Thyroid gland (tissue), 4 donors: ENCODE data around the gene MAB21L1.

Experiments
- POLR2A ChIP-seq, 2 donors: fragments of 450-650 bp; IDR thresholded peaks; one replicate each; pipeline ENCODE4 v1.6.1; 2017; ENCODE audit warnings: antibody characterized with exemption in 2 of 2, mild to moderate bottlenecking in 2 of 2, moderate library complexity in 1 of 2
- TF ChIP-seq, protein P1 (sequence below), 6 experiments: fragments of 200-600 bp in 3 of 6; fragments of 450-650 bp in 3 of 6; sonication (generic) in 3 of 6; IDR thresholded peaks; one replicate each; pipeline ENCODE4 v1.5.1; 2016 to 2019; ENCODE audit warnings: antibody characterized with exemption in 6 of 6, mild to moderate bottlenecking in 2 of 6, inconsistent platforms in 1 of 6, moderate library complexity in 1 of 6

GRCh38 chr13:35501661-35502235 is 25.3 kb upstream of the MAB21L1 start:
- TF ChIP-seq, protein P1, sequence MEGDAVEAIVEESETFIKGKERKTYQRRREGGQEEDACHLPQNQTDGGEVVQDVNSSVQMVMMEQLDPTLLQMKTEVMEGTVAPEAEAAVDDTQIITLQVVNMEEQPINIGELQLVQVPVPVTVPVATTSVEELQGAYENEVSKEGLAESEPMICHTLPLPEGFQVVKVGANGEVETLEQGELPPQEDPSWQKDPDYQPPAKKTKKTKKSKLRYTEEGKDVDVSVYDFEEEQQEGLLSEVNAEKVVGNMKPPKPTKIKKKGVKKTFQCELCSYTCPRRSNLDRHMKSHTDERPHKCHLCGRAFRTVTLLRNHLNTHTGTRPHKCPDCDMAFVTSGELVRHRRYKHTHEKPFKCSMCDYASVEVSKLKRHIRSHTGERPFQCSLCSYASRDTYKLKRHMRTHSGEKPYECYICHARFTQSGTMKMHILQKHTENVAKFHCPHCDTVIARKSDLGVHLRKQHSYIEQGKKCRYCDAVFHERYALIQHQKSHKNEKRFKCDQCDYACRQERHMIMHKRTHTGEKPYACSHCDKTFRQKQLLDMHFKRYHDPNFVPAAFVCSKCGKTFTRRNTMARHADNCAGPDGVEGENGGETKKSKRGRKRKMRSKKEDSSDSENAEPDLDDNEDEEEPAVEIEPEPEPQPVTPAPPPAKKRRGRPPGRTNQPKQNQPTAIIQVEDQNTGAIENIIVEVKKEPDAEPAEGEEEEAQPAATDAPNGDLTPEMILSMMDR (IDR thresholded peaks at IDR 0.05): no peak
- TF ChIP-seq POLR2A (IDR thresholded peaks at IDR 0.05): no peak
